ENCODE measurements around the gene SYNE1. TPM values are rescaled to one million over a fixed set of nuclear protein-coding genes. Genes with fewer than 3 reads are reported as not detected.

The SYNE1 gene
- total RNA-seq, 1 experiment from 2014 or later = 3.0 TPM

GRCh38 chr6:152502421-152503188, 134.6 kb downstream of the SYNE1 start:
- no peak overlapping the region for H3K14ac ChIP-seq (ENCODE audit: insufficient read depth, low read length)
- no peak overlapping the region for H3K18ac ChIP-seq (ENCODE audit: insufficient read length, low read depth, low read length)
- H3K4ac ChIP-seq (ENCODE audit: low read depth, low read length) = no peak overlapping the region
- H4K5ac ChIP-seq (ENCODE audit: insufficient read length, low read depth, low read length) = no peak overlapping the region
- no peak overlapping the region for H4K8ac ChIP-seq (replicated peaks; ENCODE audit: insufficient read length, low read depth, low read length)
- Mint-ChIP-seq H3K27ac (no peak overlapping the region), H3K9me3 (no peaks in the 10 kb centered on the region), H3K4me3 (no peak overlapping the region), H3K27me3 (ENCODE audit: low read depth) (no peaks in the 10 kb centered on the region), H3K36me3 (ENCODE audit: insufficient read depth in 1 of 3, low read depth in 3 of 3) (no peaks in the 10 kb centered on the region), H3K4me1 (no peaks in the 10 kb centered on the region)
- TF ChIP-seq CTCF (conservative IDR thresholded peaks at IDR 0.05) = no peak
- WGBS (ENCODE audit: extremely low coverage, insufficient read length, low lambda C conversion rate) = no CpG with 5 or more reads among the region's 6 CpGs
- DNase-seq = no peak
- no peak overlapping the region for H2BK15ac ChIP-seq (ENCODE audit: low read depth, low read length)
- H2BK5ac ChIP-seq (ENCODE audit: insufficient read length, low read length) = no peak overlapping the region
- no peak overlapping the region for H3K56ac ChIP-seq (ENCODE audit: insufficient read length, low read depth, low read length)
- no peak overlapping the region for H4K91ac ChIP-seq (ENCODE audit: insufficient read length, low read depth, low read length)
- no peaks in the 10 kb centered on the region for H3K27me3 ChIP-seq (ENCODE audit: insufficient read depth, low read length)
- H3K9ac ChIP-seq (ENCODE audit: extremely low read depth, insufficient read length, low read length) = no peak overlapping the region
- H4K20me1 ChIP-seq (ENCODE audit: control insufficient read depth, insufficient read depth, insufficient read length) = no peaks in the 10 kb centered on the region
- H2AFZ ChIP-seq (ENCODE audit: low read length) = no peak overlapping the region
- H2BK120ac ChIP-seq (ENCODE audit: low read depth, low read length, poor library complexity, severe bottlenecking) = no peak overlapping the region
- H2BK12ac ChIP-seq (ENCODE audit: insufficient read length, low read depth, low read length) = no peak overlapping the region
- no peak overlapping the region for H3K27ac ChIP-seq (ENCODE audit: insufficient read length, low read depth, low read length)
- H3K4me1 ChIP-seq (ENCODE audit: insufficient read depth, low read length) = no peaks in the 10 kb centered on the region
- no peak overlapping the region for H2BK20ac ChIP-seq (ENCODE audit: low read depth, low read length, poor library complexity, severe bottlenecking)
- H3K79me2 ChIP-seq (ENCODE audit: insufficient read depth, low read length) = no peaks in the 10 kb centered on the region
- no peaks in the 10 kb centered on the region for H3K79me1 ChIP-seq (ENCODE audit: insufficient read depth, low read depth, low read length, poor library complexity, severe bottlenecking)
- H3T11ph ChIP-seq (ENCODE audit: low read length) = no peak overlapping the region
- H3K9me3 ChIP-seq (ENCODE audit: control insufficient read depth, low read depth, low read length) = no peaks in the 10 kb centered on the region
- no peak overlapping the region for H3K23ac ChIP-seq (ENCODE audit: insufficient read length, low read depth, low read length)
- no peak overlapping the region for H2AK5ac ChIP-seq (ENCODE audit: insufficient read length, low read length)
- no peaks in the 10 kb centered on the region for H3K23me2 ChIP-seq (ENCODE audit: insufficient read length, low read depth, low read length, poor library complexity, severe bottlenecking)
- no peak overlapping the region for H3K4me2 ChIP-seq (ENCODE audit: insufficient read depth, insufficient read length, low read length)
